ENCODE results near the gene NTNG1.

NTNG1 gene

GRCh38 chr1:107343601-107344000, 202.8 kb downstream of the NTNG1 start:
- DNase-seq = no peak

DNA sequence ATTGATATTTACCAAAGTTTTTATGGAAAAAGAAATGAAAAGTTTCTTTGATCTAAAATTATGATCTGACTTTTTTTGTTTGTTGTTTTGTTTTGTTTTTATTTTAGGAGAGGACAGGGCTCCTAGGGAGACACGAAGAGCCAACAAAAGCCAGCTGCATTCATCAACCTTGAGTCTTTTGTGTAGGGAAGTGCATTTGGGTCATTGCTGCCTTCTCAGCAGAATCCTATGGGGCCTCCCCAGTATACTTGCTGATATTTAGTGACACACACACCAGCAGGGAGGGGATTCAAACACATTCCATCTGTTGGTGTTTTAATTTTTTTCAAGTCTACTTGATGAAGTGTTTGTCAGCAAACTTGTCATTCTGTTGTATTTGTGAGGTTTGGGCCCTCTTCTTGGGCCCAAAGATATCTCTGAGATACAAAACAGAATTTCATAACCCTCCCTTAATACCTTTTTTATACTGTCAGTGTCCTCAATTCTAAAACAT, 203.5 kb downstream of the NTNG1 start:
- DNase-seq = no peak

- no peak for DNase-seq
Measured at GRCh38 chr1:107344836-107345235, 204.0 kb downstream of the NTNG1 start.

DNA sequence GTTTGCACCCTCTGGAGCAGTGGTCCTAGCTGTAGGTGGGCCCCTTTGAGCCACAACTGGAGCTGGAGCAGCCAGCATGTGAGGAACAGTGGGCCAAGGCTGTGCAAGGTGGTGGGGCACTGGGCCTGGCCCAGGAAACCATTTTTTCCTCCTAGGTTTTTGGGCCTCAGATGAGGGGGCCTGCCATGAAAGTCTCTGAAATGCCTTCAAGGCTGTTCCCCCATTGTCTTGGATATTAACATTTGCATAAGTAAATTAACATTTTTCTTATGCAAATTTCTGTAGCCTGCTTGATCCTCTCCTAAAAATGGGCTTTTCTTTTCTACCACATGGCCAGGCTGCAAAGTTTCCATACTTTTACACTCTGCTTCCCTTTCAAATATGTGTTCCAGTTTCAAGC, 212.0 kb downstream of the NTNG1 start:
- no peak for DNase-seq

GRCh38 chr1:107357376-107357775, 216.5 kb downstream of the NTNG1 start:
- no peak for DNase-seq

DNA sequence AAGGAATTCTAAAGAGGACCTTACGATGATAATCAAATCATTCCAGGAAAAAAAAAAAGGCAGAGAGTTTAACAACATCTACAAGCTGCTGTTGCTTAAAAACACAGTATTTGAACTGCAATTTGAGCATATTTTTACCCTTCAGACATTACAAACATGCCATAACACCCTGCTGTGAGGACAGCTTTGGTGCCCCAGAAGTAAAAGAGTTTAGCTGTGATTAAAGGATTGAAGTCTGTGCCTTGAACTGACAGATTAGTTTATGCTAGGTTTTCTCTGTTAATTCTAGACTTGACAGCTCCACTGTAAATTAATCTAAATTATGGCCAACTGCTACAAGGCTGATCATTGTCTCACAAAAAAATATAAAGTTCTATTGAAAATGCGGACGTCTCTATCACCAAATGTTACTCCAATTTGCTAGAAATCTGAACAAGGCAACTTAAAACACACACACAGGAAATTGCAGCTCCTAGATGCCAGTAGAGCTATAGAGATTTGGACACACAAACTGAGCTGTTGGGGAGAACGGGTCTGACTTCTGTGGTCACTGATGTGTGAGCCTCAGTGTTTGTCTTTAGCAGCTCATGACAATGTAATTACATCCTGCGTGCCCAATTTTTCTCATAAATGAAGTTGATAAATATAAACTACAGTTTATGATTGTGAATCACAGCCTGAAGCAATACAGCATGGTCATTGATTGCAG, 217.9 kb downstream of the NTNG1 start:
- DNase-seq = no peak

- DNase-seq = no peak
Measured at GRCh38 chr1:107359472-107360241, 218.8 kb downstream of the NTNG1 start.

DNA sequence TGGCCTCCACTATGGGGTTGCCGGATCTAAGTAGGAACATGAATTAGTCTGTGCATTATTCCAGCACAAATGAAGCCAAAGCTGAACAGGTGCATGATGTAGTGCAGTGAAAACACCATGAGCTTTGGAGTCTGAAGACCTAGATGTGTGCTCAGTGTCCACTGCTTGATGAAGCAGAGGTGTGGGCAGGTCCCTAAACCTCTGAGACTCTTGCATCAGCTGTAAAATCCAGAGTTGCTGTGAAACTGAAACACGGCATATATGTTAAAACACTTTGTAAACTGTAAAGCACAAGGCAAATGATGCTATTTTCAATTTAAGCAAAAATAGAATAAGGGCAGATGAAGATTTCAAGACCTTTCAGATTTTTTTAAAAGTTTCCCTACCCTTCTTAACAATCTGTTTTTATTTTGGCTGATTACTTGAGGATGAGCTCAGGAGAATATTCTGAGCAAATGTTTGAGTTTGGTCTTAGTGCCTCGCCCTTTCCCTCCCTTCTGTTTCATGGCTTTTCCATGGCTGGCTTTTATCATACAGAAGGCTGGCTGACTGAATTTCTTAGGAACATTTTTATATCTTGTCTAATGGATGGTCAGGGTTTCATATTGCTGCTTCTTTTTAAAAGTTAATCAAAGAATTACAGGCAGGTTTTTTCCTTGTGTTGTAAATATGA, 221.8 kb downstream of the NTNG1 start:
- no peak for DNase-seq

DNA sequence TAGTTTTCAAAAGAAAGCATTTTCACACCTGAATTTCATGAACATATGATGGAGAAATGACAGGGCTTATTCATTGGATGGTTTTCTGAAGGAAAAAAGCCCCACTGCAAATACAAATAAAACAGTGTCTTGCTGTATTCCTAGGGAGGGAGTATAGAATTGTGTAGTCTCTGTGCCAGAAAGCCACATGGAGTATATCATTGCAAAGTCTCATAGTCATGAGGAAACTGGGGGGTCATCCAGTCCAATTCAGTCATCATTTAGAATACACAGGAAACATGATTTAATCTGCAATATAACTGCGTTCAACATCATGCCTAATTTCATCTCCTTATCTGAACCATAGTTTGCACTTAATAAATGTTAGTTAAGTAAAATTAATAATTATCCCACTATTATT, 222.3 kb downstream of the NTNG1 start:
- no peak for DNase-seq

DNA sequence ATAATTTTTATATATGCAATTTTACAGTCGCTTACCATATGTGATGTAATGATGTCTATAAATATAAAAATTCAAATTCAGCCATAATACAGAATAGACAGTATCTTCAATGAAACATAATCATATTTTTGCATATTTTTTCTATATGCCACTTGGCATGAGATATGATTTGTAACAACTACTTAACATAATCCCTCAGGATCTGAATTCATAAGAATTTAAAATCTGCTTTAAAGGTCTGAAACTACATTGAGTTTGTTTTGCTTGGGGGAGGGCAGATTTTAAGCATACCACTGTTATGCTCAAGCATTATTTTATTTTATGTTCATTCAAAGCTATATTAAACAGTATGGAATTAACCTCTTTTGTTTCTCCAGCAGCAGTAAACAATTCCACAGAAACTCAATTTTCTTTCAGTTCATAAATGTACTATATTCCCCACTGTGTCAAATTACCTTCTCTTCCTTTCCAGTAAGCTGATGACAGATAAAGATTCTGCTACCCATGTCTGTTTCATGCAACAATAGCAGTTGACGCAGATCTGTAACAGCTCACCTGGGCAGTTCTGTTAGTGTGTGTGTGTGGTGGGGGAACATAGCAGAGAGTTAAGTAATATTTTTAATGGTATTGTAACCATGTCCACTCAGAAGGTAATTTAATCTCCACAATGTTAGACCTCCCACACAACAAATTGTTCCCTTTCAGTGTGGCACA, 224.8 kb downstream of the NTNG1 start:
- no peak for DNase-seq

GRCh38 chr1:107378426-107378825, 237.6 kb downstream of the NTNG1 start:
- no peak for DNase-seq

- DNase-seq = no peak
Measured at GRCh38 chr1:107378866-107379265, 238.0 kb downstream of the NTNG1 start.

GRCh38 chr1:107379826-107380225, 239.0 kb downstream of the NTNG1 start:
- no peak for DNase-seq

- DNase-seq = no peak
Measured at GRCh38 chr1:107389410-107390396, 248.9 kb downstream of the NTNG1 start.

DNA sequence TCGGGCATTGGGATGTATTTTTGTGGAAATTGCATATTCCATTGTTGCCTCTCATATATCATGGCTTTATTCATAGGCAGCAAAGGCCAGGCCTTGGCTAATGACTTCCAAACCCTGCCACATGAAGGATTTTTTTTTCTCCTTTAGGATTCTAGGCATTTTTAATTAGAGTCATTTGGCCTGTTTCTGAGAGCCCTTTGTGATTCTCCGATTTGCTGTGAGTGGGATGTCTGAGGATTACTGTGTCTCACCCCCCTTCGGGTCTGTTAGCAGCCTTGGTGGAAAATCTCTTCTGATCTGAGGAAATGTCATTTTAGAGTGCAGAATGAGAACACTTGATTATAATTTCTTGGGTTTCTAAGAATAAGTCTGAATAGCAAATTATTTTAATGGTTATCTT, 253.5 kb downstream of the NTNG1 start:
- DNase-seq = no peak

DNA sequence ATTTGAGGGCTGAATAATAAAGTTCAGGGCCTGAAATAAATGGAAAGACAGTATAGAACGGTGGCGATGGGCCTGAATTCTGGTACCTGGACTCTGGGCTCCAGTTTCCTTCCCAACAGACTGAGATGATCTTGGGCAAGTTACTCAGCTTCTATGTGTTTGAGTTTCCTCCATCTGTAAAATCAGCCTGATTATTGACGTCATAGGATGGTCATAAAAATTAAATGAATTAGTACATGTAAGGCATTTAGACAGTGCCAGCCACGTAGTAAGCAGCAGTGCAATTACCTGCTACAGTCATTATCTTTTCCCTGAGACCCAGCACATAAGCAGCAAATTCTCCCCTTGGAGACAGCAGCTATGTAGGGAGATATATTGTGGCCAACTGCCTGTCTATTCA, 260.9 kb downstream of the NTNG1 start:
- DNase-seq = no peak

- no peak for DNase-seq
Measured at GRCh38 chr1:107404756-107405155, 263.9 kb downstream of the NTNG1 start.

GRCh38 chr1:107405236-107405635, 264.4 kb downstream of the NTNG1 start:
- no peak for DNase-seq

DNA sequence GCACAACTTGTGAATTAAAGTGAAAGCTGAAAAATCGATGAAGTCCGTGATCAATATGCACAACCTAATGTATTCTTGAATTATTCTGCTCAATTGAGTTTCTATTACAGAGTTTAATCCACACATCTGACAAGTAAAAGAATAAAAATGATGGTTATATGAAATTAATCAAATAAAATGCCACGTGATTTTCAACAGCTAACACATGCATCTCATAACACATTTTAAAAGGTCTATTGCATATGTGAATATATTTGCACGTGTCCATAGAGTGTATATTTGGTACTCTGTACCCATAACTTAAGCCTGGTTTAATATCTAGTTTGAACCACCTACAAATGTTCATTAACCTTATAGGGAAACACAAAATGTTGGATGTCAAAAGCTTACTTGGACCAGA, 266.2 kb downstream of the NTNG1 start:
- DNase-seq = no peak

DNA sequence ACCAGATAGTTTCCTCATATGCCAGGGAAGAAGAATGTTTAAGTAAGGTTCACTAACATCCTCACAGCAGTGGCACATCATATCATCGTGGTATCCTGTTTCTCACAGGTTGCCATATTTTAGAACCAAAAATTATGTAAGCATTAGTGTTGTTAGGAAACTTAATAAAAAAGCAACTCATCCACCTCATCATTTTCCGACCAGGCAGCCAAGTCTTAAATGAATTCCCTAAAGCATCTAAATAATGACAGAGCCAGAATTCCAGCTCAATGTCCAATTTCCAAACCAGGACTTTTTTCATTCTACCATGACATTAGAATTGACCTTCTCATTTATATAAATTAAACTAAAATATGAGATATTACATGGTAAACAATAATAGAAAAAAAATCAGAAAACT, 272.7 kb downstream of the NTNG1 start:
- DNase-seq = no peak

DNA sequence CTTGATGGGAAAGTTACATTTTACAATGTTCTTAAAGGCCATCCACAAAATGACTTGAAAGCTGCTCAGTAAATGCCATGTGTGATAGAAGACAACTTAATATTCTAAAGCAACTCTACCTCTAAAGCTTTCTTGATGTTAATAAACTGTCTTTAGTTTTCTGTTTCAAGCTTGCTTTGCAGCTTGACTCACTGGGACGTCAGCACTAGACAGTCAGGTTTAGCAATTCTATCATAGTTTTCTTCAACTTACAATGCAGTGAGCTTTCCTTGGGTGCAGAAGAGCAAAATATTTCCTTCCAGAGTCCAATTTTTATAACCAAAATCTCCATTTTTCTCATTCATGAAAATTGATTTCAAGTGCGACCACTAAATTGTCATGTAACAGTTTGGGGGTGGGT, 273.1 kb downstream of the NTNG1 start:
- no peak for DNase-seq

GRCh38 chr1:107414550-107414949, 273.7 kb downstream of the NTNG1 start:
- no peak for DNase-seq

Data from activated T-cell treated with anti-CD3 and anti-CD28 coated beads, Interleukin-2, amount 50 U/mL, for 1 hour (primary cell).